HUES48 (cell line): ENCODE results near the gene CNTNAP2.
"Not testable (repeated sequence)": the region's sequence is repeated elsewhere in the genome, so short reads cannot be mapped to it uniquely, and the experiment has no call there.

ENCODE experiments used
- H3K27ac ChIP-seq: one replicate; pipeline ENCODE4 v1.7.0; 2013; ENCODE audit warnings: low read depth, low read length, inconsistent platforms
- H3K27me3 ChIP-seq: 2 replicates; pipeline ENCODE4 v1.6.1; 2013; ENCODE audit warnings: mild to moderate bottlenecking, low read length; ENCODE audit not compliant: control insufficient read depth, insufficient read depth
- H3K36me3 ChIP-seq: 2 replicates; pipeline ENCODE4 v1.6.1; 2013; ENCODE audit warnings: low read length; ENCODE audit not compliant: control insufficient read depth, insufficient read depth
- H3K4me1 ChIP-seq: 2 replicates; pipeline ENCODE4 v1.6.1; 2013; ENCODE audit warnings: mild to moderate bottlenecking, low read length; ENCODE audit not compliant: control insufficient read depth, insufficient read depth
- H3K4me3 ChIP-seq: 2 replicates; pipeline ENCODE4 v1.5.1; 2013; ENCODE audit warnings: mild to moderate bottlenecking, low read depth, low read length
- H3K9ac ChIP-seq: 2 replicates; pipeline ENCODE4 v1.6.1; 2013; ENCODE audit warnings: mild to moderate bottlenecking, low read depth, low read length, moderate library complexity
- H3K9me3 ChIP-seq: 2 replicates; pipeline ENCODE4 v1.6.1; 2013; ENCODE audit warnings: low read length; ENCODE audit not compliant: control insufficient read depth, insufficient read depth

The CNTNAP2 gene

GRCh38 chr7:147678943-147679342 lies 1562.3 kb downstream of the CNTNAP2 start:
- Histone ChIP-seq H3K9ac (no peak overlapping the region), H3K9me3 (no peaks in the 10 kb centered on the region), H3K4me3 (no peak overlapping the region), H3K27ac (no peak overlapping the region), H3K27me3 (no peaks in the 10 kb centered on the region), H3K4me1 (no peaks in the 10 kb centered on the region), H3K36me3 (no peaks in the 10 kb centered on the region)

- no peaks in the 10 kb centered on the region for H3K27me3 ChIP-seq
- no peak overlapping the region for H3K27ac ChIP-seq
- H3K4me1 ChIP-seq, result no peaks in the 10 kb centered on the region
- no peak overlapping the region for H3K9ac ChIP-seq
- no peaks in the 10 kb centered on the region for H3K9me3 ChIP-seq
- no peak overlapping the region for H3K4me3 ChIP-seq
- no peaks in the 10 kb centered on the region for H3K36me3 ChIP-seq
These were observed 1564.9 kb downstream of the CNTNAP2 start for GRCh38 chr7:147681530-147681929.

GRCh38 chr7:147700702-147701101 lies 1584.1 kb downstream of the CNTNAP2 start:
- Histone ChIP-seq H3K4me1 (peaks cover 4% of the 10 kb centered on the region; the same call in 1 of the 2 replicates), H3K36me3 (no peaks in the 10 kb centered on the region), H3K9me3 (no peaks in the 10 kb centered on the region), H3K27ac (no peak overlapping the region), H3K27me3 (no peaks in the 10 kb centered on the region), H3K4me3 (no peak overlapping the region), H3K9ac (no peak overlapping the region)

- Histone ChIP-seq H3K27me3 (no peaks in the 10 kb centered on the region), H3K27ac (no peak overlapping the region), H3K36me3 (no peaks in the 10 kb centered on the region), H3K9me3 (no peaks in the 10 kb centered on the region), H3K4me3 (no peak overlapping the region), H3K9ac (no peak overlapping the region), H3K4me1 (no peaks in the 10 kb centered on the region)
These were observed 1591.3 kb downstream of the CNTNAP2 start for GRCh38 chr7:147707926-147708325.

GRCh38 chr7:147708871-147709270 lies 1592.3 kb downstream of the CNTNAP2 start:
- Histone ChIP-seq H3K9me3 (no peaks in the 10 kb centered on the region), H3K9ac (no peak overlapping the region), H3K4me3 (no peak overlapping the region), H3K36me3 (no peaks in the 10 kb centered on the region), H3K4me1 (no peaks in the 10 kb centered on the region), H3K27me3 (no peaks in the 10 kb centered on the region), H3K27ac (no peak overlapping the region)

- no peak overlapping the region for H3K4me3 ChIP-seq
- H3K9me3 ChIP-seq, result no peaks in the 10 kb centered on the region
- H3K36me3 ChIP-seq, result no peaks in the 10 kb centered on the region
- H3K9ac ChIP-seq, result no peak overlapping the region
- H3K4me1 ChIP-seq, result no peaks in the 10 kb centered on the region
- no peaks in the 10 kb centered on the region for H3K27me3 ChIP-seq
- no peak overlapping the region for H3K27ac ChIP-seq
These were observed 1594.8 kb downstream of the CNTNAP2 start for GRCh38 chr7:147711447-147711846.

GRCh38 chr7:147721962-147722830 lies 1605.6 kb downstream of the CNTNAP2 start:
- no peak overlapping the region for H3K4me3 ChIP-seq
- no peak overlapping the region for H3K9ac ChIP-seq
- no peak overlapping the region for H3K27ac ChIP-seq
- no peaks in the 10 kb centered on the region for H3K4me1 ChIP-seq
- H3K9me3 ChIP-seq, result no peaks in the 10 kb centered on the region
- H3K27me3 ChIP-seq, result no peaks in the 10 kb centered on the region
- H3K36me3 ChIP-seq, result no peaks in the 10 kb centered on the region

- Histone ChIP-seq H3K27ac (no peak overlapping the region), H3K9me3 (no peaks in the 10 kb centered on the region), H3K9ac (no peak overlapping the region), H3K27me3 (no peaks in the 10 kb centered on the region), H3K4me3 (no peak overlapping the region), H3K36me3 (no peaks in the 10 kb centered on the region), H3K4me1 (no peaks in the 10 kb centered on the region)
These were observed 1606.9 kb downstream of the CNTNAP2 start for GRCh38 chr7:147723536-147723935.

- H3K27ac ChIP-seq, result no peak overlapping the region
- H3K27me3 ChIP-seq, result no peaks in the 10 kb centered on the region
- no peaks in the 10 kb centered on the region for H3K4me1 ChIP-seq
- H3K9ac ChIP-seq, result no peak overlapping the region
- H3K9me3 ChIP-seq, result no peaks in the 10 kb centered on the region
- H3K36me3 ChIP-seq, result no peaks in the 10 kb centered on the region
- H3K4me3 ChIP-seq, result no peak overlapping the region
These were observed 1614.7 kb downstream of the CNTNAP2 start for GRCh38 chr7:147731311-147731710.

GRCh38 chr7:147737559-147738214 lies 1621.1 kb downstream of the CNTNAP2 start:
- H3K27me3 ChIP-seq, H3K9ac ChIP-seq, H3K4me1 ChIP-seq, H3K9me3 ChIP-seq, H3K36me3 ChIP-seq, H3K4me3 ChIP-seq, H3K27ac ChIP-seq: not testable (repeated sequence)

- Histone ChIP-seq H3K27me3 (no peaks in the 10 kb centered on the region), H3K9ac (no peak overlapping the region), H3K4me1 (no peaks in the 10 kb centered on the region), H3K4me3 (no peak overlapping the region), H3K9me3 (no peaks in the 10 kb centered on the region), H3K36me3 (no peaks in the 10 kb centered on the region), H3K27ac (no peak overlapping the region)
These were observed 1625.7 kb downstream of the CNTNAP2 start for GRCh38 chr7:147742301-147742700.
